ENCODE results near the gene SH2D1A. TPM values are rescaled to one million over a fixed set of nuclear protein-coding genes. Genes with fewer than 3 reads are reported as not detected.
"Not testable (repeated sequence)": the region's sequence is repeated elsewhere in the genome, so short reads cannot be mapped to it uniquely, and the experiment has no call there.

Gene SH2D1A
- total and polyA plus RNA-seq, 2 donors (not counting 1 experiment from before 2014, with no cell fraction given): 0.04 TPM; not detected in 1

GRCh38 chrX:124332481-124333424 lies 13.6 kb upstream of the SH2D1A start, which contains the start of gene TEX13D:
Gene TEX13D (plus strand): TSS chrX:124332660. CDS start chrX:124332918, 258 bp downstream.
- Histone ChIP-seq H3K9me3 (ENCODE audit: control extremely low read depth in 1 of 3, control insufficient read depth in 2 of 3, insufficient read depth in 1 of 3, low read length in 2 of 3) (peaks cover 0 to 4% (median 0%) of the 10 kb centered on the region in 3 donors), H3K27me3 (replicated peaks in 1 of 4; ENCODE audit: control extremely low read depth in 1 of 4, control insufficient read depth in 3 of 4, insufficient read depth in 4 of 4, low read length in 3 of 4) (no peaks in the 10 kb centered on the region), H3K9ac (ENCODE audit: low read length) (no peak within 1 kb of the TSS), H3K4me2 (replicated peaks; ENCODE audit: low read depth, low read length, poor library complexity, severe bottlenecking) (no peak within 1 kb of the TSS), H3K4me3 (ENCODE audit: control extremely low read depth in 1 of 5, extremely low read depth in 1 of 5, insufficient read depth in 1 of 5, low read depth in 2 of 5, low read length in 4 of 5) (no peak within 1 kb of the TSS), H3K4me1 (ENCODE audit: control insufficient read depth in 2 of 2, insufficient read depth in 2 of 2, low read length in 2 of 2) (peaks cover 0 to 3% of the 10 kb centered on the region in 2 donors), H3K79me2 (ENCODE audit: control insufficient read depth, insufficient read depth, low read length) (no peaks in the 10 kb centered on the region), H4K20me1 (ENCODE audit: control insufficient read depth, insufficient read depth, low read length, poor library complexity, severe bottlenecking) (no peaks in the 10 kb centered on the region), H3K27ac (ENCODE audit: low read length in 2 of 2) (no peak within 1 kb of the TSS), H2AFZ (ENCODE audit: insufficient read depth, low read depth, low read length, poor library complexity, severe bottlenecking) (no peak within 1 kb of the TSS), H3K36me3 (replicated peaks in 1 of 2; ENCODE audit: control extremely low read depth in 1 of 2, control insufficient read depth in 1 of 2, extremely low read depth in 1 of 2, insufficient read depth in 2 of 2, low read length in 1 of 2) (no peaks in the 10 kb centered on the region)
- H3K4me1 Mint-ChIP-seq: no peaks in the 10 kb centered on the region
- ATAC-seq (ENCODE audit: low read depth) (no peak), DNase-seq (no peak)
- H3K4me3 Mint-ChIP-seq: no peak within 1 kb of the TSS
- H3K9me3 Mint-ChIP-seq (ENCODE audit: insufficient read depth): no peaks in the 10 kb centered on the region
- CTCF ChIA-PET: no interaction called here
- intact Hi-C loops (cut with micrococcal nuclease): no loop called here
- POLR2A ChIA-PET: no interaction called here
- H3K27ac Mint-ChIP-seq: no peak within 1 kb of the TSS
- TF ChIP-seq EZH2 (IDR thresholded peaks at IDR 0.05; ENCODE audit: borderline replicate concordance, insufficient read depth, low read depth, low read length, poor library complexity, severe bottlenecking): no peak
- no peak for TF ChIP-seq CTCF (IDR thresholded peaks at IDR 0.05)
- WGBS (ENCODE audit: insufficient coverage): 97% methylated on average over 43 of the region's 57 CpGs
- peaks cover 5% of the 10 kb centered on the region for H3K27me3 Mint-ChIP-seq

GRCh38 chrX:124333862-124334261 lies 12.5 kb upstream of the SH2D1A start:
- Mint-ChIP-seq H3K9me3 (ENCODE audit: insufficient read depth) (no peaks in the 10 kb centered on the region), H3K27ac (no peak overlapping the region), H3K4me3 (no peak overlapping the region), H3K4me1 (no peaks in the 10 kb centered on the region), H3K27me3 (peaks cover 5% of the 10 kb centered on the region)
- no peak for TF ChIP-seq EZH2 (IDR thresholded peaks at IDR 0.05; ENCODE audit: borderline replicate concordance, insufficient read depth, low read depth, low read length, poor library complexity, severe bottlenecking)
- no peak for TF ChIP-seq CTCF (IDR thresholded peaks at IDR 0.05)
- peaks cover 0 to 3% of the 10 kb centered on the region in 2 donors for H3K4me1 ChIP-seq (ENCODE audit: control insufficient read depth in 2 of 2, insufficient read depth in 2 of 2, low read length in 2 of 2)
- no peak overlapping the region for H3K4me2 ChIP-seq (replicated peaks; ENCODE audit: low read depth, low read length, poor library complexity, severe bottlenecking)
- ATAC-seq (ENCODE audit: low read depth): no peak
- H3K79me2 ChIP-seq (ENCODE audit: control insufficient read depth, insufficient read depth, low read length): no peaks in the 10 kb centered on the region
- no peaks in the 10 kb centered on the region for H3K36me3 ChIP-seq (replicated peaks in 1 of 2; ENCODE audit: control extremely low read depth in 1 of 2, control insufficient read depth in 1 of 2, extremely low read depth in 1 of 2, insufficient read depth in 2 of 2, low read length in 1 of 2)
- no peak overlapping the region for H3K27ac ChIP-seq (ENCODE audit: low read length in 2 of 2)
- H3K9ac ChIP-seq (ENCODE audit: low read length): no peak overlapping the region
- intact Hi-C loops (cut with micrococcal nuclease): no loop called here
- DNase-seq: no peak
- ChIA-PET CTCF (no interaction called here), POLR2A (no interaction called here)
- peaks cover 0 to 4% (median 0%) of the 10 kb centered on the region in 3 donors for H3K9me3 ChIP-seq (ENCODE audit: control extremely low read depth in 1 of 3, control insufficient read depth in 2 of 3, insufficient read depth in 1 of 3, low read length in 2 of 3)
- whole genome bisulfite sequencing (ENCODE audit: insufficient coverage): 45% methylated on average over 4 of the region's 6 CpGs
- no peaks in the 10 kb centered on the region for H3K27me3 ChIP-seq (replicated peaks in 1 of 4; ENCODE audit: control extremely low read depth in 1 of 4, control insufficient read depth in 3 of 4, insufficient read depth in 4 of 4, low read length in 3 of 4)
- no peak overlapping the region for H3K4me3 ChIP-seq (ENCODE audit: control extremely low read depth in 1 of 5, extremely low read depth in 1 of 5, insufficient read depth in 1 of 5, low read depth in 2 of 5, low read length in 4 of 5)
- no peak overlapping the region for H2AFZ ChIP-seq (ENCODE audit: insufficient read depth, low read depth, low read length, poor library complexity, severe bottlenecking)
- no peaks in the 10 kb centered on the region for H4K20me1 ChIP-seq (ENCODE audit: control insufficient read depth, insufficient read depth, low read length, poor library complexity, severe bottlenecking)

GRCh38 chrX:124334555-124334954 lies 11.8 kb upstream of the SH2D1A start:
- H3K4me3 Mint-ChIP-seq; H3K4me1 Mint-ChIP-seq; H3K27ac Mint-ChIP-seq; H3K27me3 ChIP-seq (replicated peaks in 1 of 4; ENCODE audit: control extremely low read depth in 1 of 4, control insufficient read depth in 3 of 4, insufficient read depth in 4 of 4, low read length in 3 of 4); H3K9ac ChIP-seq (ENCODE audit: low read length); H3K4me2 ChIP-seq (replicated peaks; ENCODE audit: low read depth, low read length, poor library complexity, severe bottlenecking); POLR2A ChIA-PET; H3K9me3 Mint-ChIP-seq (ENCODE audit: insufficient read depth); H4K20me1 ChIP-seq (ENCODE audit: control insufficient read depth, insufficient read depth, low read length, poor library complexity, severe bottlenecking); ATAC-seq (ENCODE audit: low read depth); H3K27ac ChIP-seq (ENCODE audit: low read length in 2 of 2); CTCF ChIA-PET; H3K27me3 Mint-ChIP-seq; DNase-seq; H3K79me2 ChIP-seq (ENCODE audit: control insufficient read depth, insufficient read depth, low read length); intact Hi-C loops (cut with micrococcal nuclease); H3K4me3 ChIP-seq (ENCODE audit: control extremely low read depth in 1 of 5, extremely low read depth in 1 of 5, insufficient read depth in 1 of 5, low read depth in 2 of 5, low read length in 4 of 5); H3K9me3 ChIP-seq (ENCODE audit: control extremely low read depth in 1 of 3, control insufficient read depth in 2 of 3, insufficient read depth in 1 of 3, low read length in 2 of 3); H3K4me1 ChIP-seq (ENCODE audit: control insufficient read depth in 2 of 2, insufficient read depth in 2 of 2, low read length in 2 of 2); H3K36me3 ChIP-seq (replicated peaks in 1 of 2; ENCODE audit: control extremely low read depth in 1 of 2, control insufficient read depth in 1 of 2, extremely low read depth in 1 of 2, insufficient read depth in 2 of 2, low read length in 1 of 2); H2AFZ ChIP-seq (ENCODE audit: insufficient read depth, low read depth, low read length, poor library complexity, severe bottlenecking): not testable (repeated sequence)
- WGBS (ENCODE audit: insufficient coverage): 60% methylated on average over 2 of the region's 2 CpGs
